ENCODE measurements around the gene CPED1. TPM values are rescaled to one million over a fixed set of nuclear protein-coding genes. Genes with fewer than 3 reads are reported as not detected.

CPED1 gene
- total RNA-seq, 4 donors from 2014 or later: 15.0 to 32.1 (median 21.8) TPM

DNA sequence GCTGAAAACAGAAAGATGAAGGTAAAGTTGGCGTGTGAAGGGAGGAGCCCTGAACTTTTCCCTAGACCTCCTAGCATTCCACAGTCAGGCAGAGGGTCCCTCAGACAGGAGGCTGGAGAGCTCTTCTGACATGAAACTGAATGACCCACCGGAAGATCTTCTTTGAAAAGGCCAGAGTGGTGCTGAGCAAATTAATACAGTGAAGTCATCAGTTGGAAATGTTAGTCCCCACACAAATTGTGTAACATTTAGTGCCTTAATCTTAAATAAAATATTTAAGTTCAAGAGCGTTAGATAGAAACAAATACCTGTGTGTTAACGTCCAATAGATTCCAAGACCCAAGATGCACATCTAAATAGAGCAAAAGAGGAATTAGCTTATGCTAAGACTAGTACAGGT, 291.3 kb downstream of the CPED1 start:
- TF ChIP-seq POLR2A (IDR thresholded peaks at IDR 0.05) (no peak), EP300 (IDR thresholded peaks at IDR 0.05) (no peak)
- TF ChIP-seq, protein P1, sequence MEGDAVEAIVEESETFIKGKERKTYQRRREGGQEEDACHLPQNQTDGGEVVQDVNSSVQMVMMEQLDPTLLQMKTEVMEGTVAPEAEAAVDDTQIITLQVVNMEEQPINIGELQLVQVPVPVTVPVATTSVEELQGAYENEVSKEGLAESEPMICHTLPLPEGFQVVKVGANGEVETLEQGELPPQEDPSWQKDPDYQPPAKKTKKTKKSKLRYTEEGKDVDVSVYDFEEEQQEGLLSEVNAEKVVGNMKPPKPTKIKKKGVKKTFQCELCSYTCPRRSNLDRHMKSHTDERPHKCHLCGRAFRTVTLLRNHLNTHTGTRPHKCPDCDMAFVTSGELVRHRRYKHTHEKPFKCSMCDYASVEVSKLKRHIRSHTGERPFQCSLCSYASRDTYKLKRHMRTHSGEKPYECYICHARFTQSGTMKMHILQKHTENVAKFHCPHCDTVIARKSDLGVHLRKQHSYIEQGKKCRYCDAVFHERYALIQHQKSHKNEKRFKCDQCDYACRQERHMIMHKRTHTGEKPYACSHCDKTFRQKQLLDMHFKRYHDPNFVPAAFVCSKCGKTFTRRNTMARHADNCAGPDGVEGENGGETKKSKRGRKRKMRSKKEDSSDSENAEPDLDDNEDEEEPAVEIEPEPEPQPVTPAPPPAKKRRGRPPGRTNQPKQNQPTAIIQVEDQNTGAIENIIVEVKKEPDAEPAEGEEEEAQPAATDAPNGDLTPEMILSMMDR (IDR thresholded peaks at IDR 0.05): no peak
- no peak for DNase-seq (ENCODE audit: low spot score in 2 of 2)
- no peak overlapping the region for H3K27ac ChIP-seq
- peaks cover 0 to 5% (median 0%) of the 10 kb centered on the region in 4 donors for H3K9me3 ChIP-seq
- no peak overlapping the region for H3K4me3 ChIP-seq
- H3K36me3 ChIP-seq: peaks cover 0 to 32% (median 0%) of the 10 kb centered on the region in 3 donors
- H3K27me3 ChIP-seq: no peaks in the 10 kb centered on the region
- H3K4me1 ChIP-seq: no peaks in the 10 kb centered on the region
- WGBS, 2 donors: 84 to 89% methylated on average over 4 of the region's 4 CpGs

GRCh38 chr7:121280656-121281055, 292.1 kb downstream of the CPED1 start:
- Histone ChIP-seq H3K27me3 (no peaks in the 10 kb centered on the region), H3K27ac (no peak overlapping the region), H3K4me1 (no peaks in the 10 kb centered on the region), H3K36me3 (peaks cover 0 to 40% (median 0%) of the 10 kb centered on the region in 3 donors), H3K4me3 (no peak overlapping the region), H3K9me3 (peaks cover 0 to 10% (median 0%) of the 10 kb centered on the region in 4 donors)
- TF ChIP-seq, protein P1 (IDR thresholded peaks at IDR 0.05): no peak
- no peak for TF ChIP-seq POLR2A (IDR thresholded peaks at IDR 0.05)
- no peak for TF ChIP-seq EP300 (IDR thresholded peaks at IDR 0.05)
- 80 to 92% methylated on average over 1 of the region's 1 CpG for WGBS, 2 donors
- DNase-seq (ENCODE audit: low spot score in 2 of 2): no peak

- Histone ChIP-seq H3K36me3 (peaks cover 0 to 51% (median 0%) of the 10 kb centered on the region in 3 donors), H3K4me1 (no peaks in the 10 kb centered on the region), H3K4me3 (no peak overlapping the region), H3K9me3 (peaks cover 0 to 10% (median 0%) of the 10 kb centered on the region in 4 donors), H3K27ac (no peak overlapping the region), H3K27me3 (no peaks in the 10 kb centered on the region)
- TF ChIP-seq EP300 (IDR thresholded peaks at IDR 0.05): no peak
- TF ChIP-seq, protein P1 (IDR thresholded peaks at IDR 0.05): no peak
- TF ChIP-seq POLR2A (IDR thresholded peaks at IDR 0.05): no peak
- 70 to 72% methylated on average over 3 of the region's 3 CpGs for WGBS, 2 donors
- no peak for DNase-seq (ENCODE audit: low spot score in 2 of 2)
Observed at GRCh38 chr7:121282129-121282528, 293.6 kb downstream of the CPED1 start.

- H3K9me3 ChIP-seq: peaks cover 0 to 10% (median 0%) of the 10 kb centered on the region in 4 donors
- H3K4me1 ChIP-seq: no peaks in the 10 kb centered on the region
- TF ChIP-seq EP300 (IDR thresholded peaks at IDR 0.05): no peak
- TF ChIP-seq, protein P1 (IDR thresholded peaks at IDR 0.05): no peak
- TF ChIP-seq POLR2A (IDR thresholded peaks at IDR 0.05): no peak
- no peak overlapping the region for H3K4me3 ChIP-seq
- no peak for DNase-seq (ENCODE audit: low spot score in 2 of 2)
- WGBS, 2 donors: 100% methylated on average over 1 of the region's 1 CpG
- no peak overlapping the region for H3K27ac ChIP-seq
- H3K36me3 ChIP-seq: peaks cover 0 to 63% (median 0%) of the 10 kb centered on the region in 3 donors
- no peaks in the 10 kb centered on the region for H3K27me3 ChIP-seq
Observed at GRCh38 chr7:121285066-121285667, 296.7 kb downstream of the CPED1 start.

DNA sequence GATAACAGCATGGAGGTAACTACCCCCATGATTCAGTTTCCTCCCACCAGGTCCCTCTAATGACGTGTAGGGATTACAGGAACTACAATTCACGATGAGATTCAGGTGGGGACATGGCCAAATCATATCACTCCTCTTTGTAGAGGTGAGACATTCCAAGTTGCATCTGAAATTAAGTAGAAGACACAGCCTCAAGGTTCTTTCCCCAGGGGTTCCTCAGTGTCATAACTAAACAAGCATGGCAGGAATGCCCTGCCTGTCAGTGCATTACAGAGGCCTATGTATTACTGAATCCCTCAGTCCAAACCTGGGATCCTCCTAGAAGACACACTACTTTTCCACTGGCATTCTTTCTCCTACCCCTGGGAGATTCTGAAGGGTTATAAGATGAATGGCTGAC, 297.7 kb downstream of the CPED1 start:
- 94 to 98% methylated on average over 2 of the region's 2 CpGs for WGBS, 2 donors
- H3K9me3 ChIP-seq: peaks cover 0 to 14% (median 0%) of the 10 kb centered on the region in 4 donors
- H3K4me3 ChIP-seq: no peak overlapping the region

More for the DNA sequence above, 297.7 kb downstream of the CPED1 start:
- H3K27me3 ChIP-seq: no peaks in the 10 kb centered on the region
- DNase-seq (ENCODE audit: low spot score in 2 of 2): no peak
- no peak overlapping the region for H3K27ac ChIP-seq
- no peaks in the 10 kb centered on the region for H3K4me1 ChIP-seq
- H3K36me3 ChIP-seq: peaks cover 0 to 68% (median 0%) of the 10 kb centered on the region in 3 donors
- TF ChIP-seq POLR2A (IDR thresholded peaks at IDR 0.05): no peak
- no peak for TF ChIP-seq EP300 (IDR thresholded peaks at IDR 0.05)
- TF ChIP-seq, protein P1 (IDR thresholded peaks at IDR 0.05): no peak

Data from tibial nerve (tissue), 4 donors.